GM12878 (cell line): ENCODE measurements around the gene RHNO1.

Experiments used
- EP300 ChIP-seq, 2 experiments: fragments of 150-350 bp in 1 of 2; IDR thresholded peaks; 2 replicates each; pipeline ENCODE4 v1.6.1; 2011 to 2012; ENCODE audit warnings: low read depth in 2 of 2, low read length in 2 of 2, borderline replicate concordance in 1 of 2, improper control_type of control experiment in 1 of 2, inconsistent platforms in 1 of 2; ENCODE audit not compliant: control insufficient read depth in 1 of 2
- HDAC2 ChIP-seq: fragments of 200-600 bp; sonication (generic); IDR thresholded peaks from 2 replicates; pipeline ENCODE4 v1.6.1; 2017
- POLR2A ChIP-seq: IDR thresholded peaks from 2 replicates; pipeline ENCODE4 v1.6.1; 2011; ENCODE audit warnings: low read depth, mild to moderate bottlenecking, low read length
- TCF12 ChIP-seq: IDR thresholded peaks from 2 replicates; pipeline ENCODE4 v1.6.1; 2011; ENCODE audit warnings: low read depth, mild to moderate bottlenecking, low read length
- TF ChIP-seq, protein P1 (sequence below), 3 experiments: IDR thresholded peaks in 2 of 3; conservative IDR thresholded peaks in 1 of 3; 2 replicates each; pipeline ENCODE4 v1.5.1; 2011; ENCODE audit warnings: low read depth in 3 of 3, low read length in 3 of 3, mild to moderate bottlenecking in 3 of 3, control low read depth in 2 of 3, moderate library complexity in 2 of 3, inconsistent platforms in 1 of 3, mixed read lengths in 1 of 3; ENCODE audit not compliant: control insufficient read depth in 2 of 3, insufficient read depth in 1 of 3; ENCODE audit errors: extremely low read depth in 1 of 3

DNA sequence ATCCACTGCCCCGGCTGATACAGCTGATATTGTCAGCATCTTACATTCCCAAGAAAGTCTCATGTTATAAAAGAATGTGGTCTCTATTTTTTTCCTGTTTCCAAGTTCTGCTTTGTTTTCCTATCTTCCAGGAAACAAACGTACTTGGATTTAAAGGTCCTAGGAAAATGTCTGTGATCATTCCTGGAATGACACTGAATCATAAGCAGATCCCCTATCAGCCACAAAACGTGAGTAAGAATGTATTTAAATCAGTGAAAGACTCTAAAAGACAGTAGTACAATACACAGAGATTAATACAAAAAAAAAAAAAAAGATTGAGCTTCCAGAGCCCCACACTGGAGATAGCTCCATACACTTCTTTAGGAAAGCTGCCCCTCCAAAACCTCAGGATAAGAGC lies 60.5 kb downstream of the RHNO1 start:
- TF ChIP-seq, protein P1, sequence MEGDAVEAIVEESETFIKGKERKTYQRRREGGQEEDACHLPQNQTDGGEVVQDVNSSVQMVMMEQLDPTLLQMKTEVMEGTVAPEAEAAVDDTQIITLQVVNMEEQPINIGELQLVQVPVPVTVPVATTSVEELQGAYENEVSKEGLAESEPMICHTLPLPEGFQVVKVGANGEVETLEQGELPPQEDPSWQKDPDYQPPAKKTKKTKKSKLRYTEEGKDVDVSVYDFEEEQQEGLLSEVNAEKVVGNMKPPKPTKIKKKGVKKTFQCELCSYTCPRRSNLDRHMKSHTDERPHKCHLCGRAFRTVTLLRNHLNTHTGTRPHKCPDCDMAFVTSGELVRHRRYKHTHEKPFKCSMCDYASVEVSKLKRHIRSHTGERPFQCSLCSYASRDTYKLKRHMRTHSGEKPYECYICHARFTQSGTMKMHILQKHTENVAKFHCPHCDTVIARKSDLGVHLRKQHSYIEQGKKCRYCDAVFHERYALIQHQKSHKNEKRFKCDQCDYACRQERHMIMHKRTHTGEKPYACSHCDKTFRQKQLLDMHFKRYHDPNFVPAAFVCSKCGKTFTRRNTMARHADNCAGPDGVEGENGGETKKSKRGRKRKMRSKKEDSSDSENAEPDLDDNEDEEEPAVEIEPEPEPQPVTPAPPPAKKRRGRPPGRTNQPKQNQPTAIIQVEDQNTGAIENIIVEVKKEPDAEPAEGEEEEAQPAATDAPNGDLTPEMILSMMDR (IDR thresholded peaks at IDR 0.05 in 2 of 3, conservative IDR thresholded peaks at IDR 0.05 in 1 of 3; ENCODE audit: control insufficient read depth in 2 of 3, extremely low read depth in 1 of 3, insufficient read depth in 1 of 3, low read depth in 3 of 3, low read length in 3 of 3): no peak
- TF ChIP-seq POLR2A (no peak), EP300 (IDR thresholded peaks at IDR 0.05; ENCODE audit: borderline replicate concordance in 1 of 2, control insufficient read depth in 1 of 2, low read depth in 2 of 2, low read length in 2 of 2) (no peak), HDAC2 (no peak), TCF12 (no peak)
